OCI-LY7 (cell line): ENCODE data around the gene EIF3D.

ENCODE experiments used
- CTCF ChIP-seq: fragments of 200-600 bp; sonication (generic); conservative IDR thresholded peaks from 2 replicates; pipeline ENCODE4 v1.5.1; 2014; ENCODE audit warnings: mild to moderate bottlenecking, antibody characterized with exemption, low read length, moderate library complexity, mixed read lengths
- EZH2phosphoT487 ChIP-seq: fragments of 200-600 bp; sonication (generic); IDR thresholded peaks from 2 replicates; pipeline ENCODE4 v1.6.1; 2018; ENCODE audit warnings: low read depth, borderline replicate concordance, mild to moderate bottlenecking, mixed run types, antibody characterized with exemption, low read length, moderate library complexity, mixed read lengths

DNA sequence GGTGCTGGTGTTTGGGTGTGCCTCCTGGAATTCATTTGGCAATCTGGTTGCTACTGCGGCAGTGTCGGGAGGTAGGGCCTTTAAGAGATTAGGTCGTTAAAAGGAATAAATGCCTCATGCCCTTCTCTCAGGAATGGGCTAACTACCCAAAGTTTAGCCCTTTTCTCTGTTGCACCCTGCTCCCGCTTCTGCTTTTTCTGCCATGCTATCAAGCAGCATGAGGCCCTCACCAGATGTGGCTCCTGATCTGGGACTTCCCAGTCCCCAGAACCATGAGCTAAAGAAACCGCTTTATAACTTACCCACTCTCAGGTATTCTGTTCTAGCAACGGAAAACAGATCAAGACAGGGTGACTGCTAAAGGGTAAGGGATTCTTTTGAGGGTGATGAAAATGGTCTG is 6.3 kb downstream of the EIF3D start:
- TF ChIP-seq CTCF (no peak), EZH2phosphoT487 (no peak)
